H1 (cell line): ENCODE measurements around the gene PPM1D. TPM values are rescaled to one million over a fixed set of nuclear protein-coding genes. Genes with fewer than 3 reads are reported as not detected.

Experiments used
- CTCF ChIA-PET: fragments of 300-600 bp; sonication (Branson Sonifier 250); formaldehyde crosslinking; loops from one replicate; lab custom pipeline; 2021; ENCODE audit not compliant: partially characterized antibody; lab: Charles Lee
- POLR2A ChIA-PET: fragments of 300-600 bp; sonication (Branson Sonifier 250); formaldehyde crosslinking; loops from one replicate; lab custom pipeline; 2021; ENCODE audit warnings: inconsistent platforms; ENCODE audit not compliant: partially characterized antibody; lab: Charles Lee
- DNase-seq, 2 experiments: peaks; one replicate each; pipeline versions ENCODE4 v3.0.0 to v3.0.0-alpha.2; 2010 to 2022; ENCODE audit warnings: low spot score in 2 of 2, low read depth in 1 of 2, mixed read lengths in 1 of 2
- FAIRE-seq: peaks from 2 replicates; lab custom pipeline; 2011; peaks lifted over from hg19 to GRCh38; lab: Jason Lieb, UNC
- H2AFZ ChIP-seq: 2 replicates; pipeline ENCODE4 v1.8.1; 2012; ENCODE audit warnings: low read length, inconsistent platforms
- H2AK5ac ChIP-seq: 2 replicates; pipeline ENCODE4 v1.6.1; 2013; ENCODE audit warnings: low read depth, low read length
- H2BK120ac ChIP-seq: replicated peaks from 2 replicates; pipeline ENCODE3; 2013; ENCODE audit warnings: low read depth, low read length, inconsistent platforms
- H2BK12ac ChIP-seq: 2 replicates; pipeline ENCODE4 v1.6.1; 2013; ENCODE audit warnings: low read depth, low read length
- H2BK15ac ChIP-seq: 2 replicates; pipeline ENCODE4 v1.6.1; 2013; ENCODE audit warnings: low read length
- H2BK20ac ChIP-seq: 2 replicates; pipeline ENCODE4 v1.6.1; 2013; ENCODE audit warnings: low read length
- H2BK5ac ChIP-seq: 2 replicates; pipeline ENCODE4 v1.6.1; 2013; ENCODE audit warnings: low read depth, low read length
- H3K14ac ChIP-seq: 2 replicates; pipeline ENCODE4 v1.6.1; 2013; ENCODE audit warnings: inconsistent platforms; ENCODE audit not compliant: insufficient read length
- H3K18ac ChIP-seq: 2 replicates; pipeline ENCODE4 v1.6.1; 2013; ENCODE audit warnings: low read length; ENCODE audit errors: extremely low read depth
- H3K23ac ChIP-seq: 2 replicates; pipeline ENCODE4 v1.6.1; 2013; ENCODE audit warnings: inconsistent platforms; ENCODE audit not compliant: insufficient read length
- H3K23me2 ChIP-seq: 2 replicates; pipeline ENCODE4 v1.6.1; 2013; ENCODE audit warnings: low read depth, low read length
- H3K27ac ChIP-seq: 2 replicates; pipeline ENCODE4 v1.6.1; 2011; ENCODE audit warnings: low read depth, low read length, inconsistent platforms
- H3K27me3 ChIP-seq, 4 experiments: replicated peaks in 1 of 4; 1 replicate in 1 of 4; 2 replicates in 3 of 4; pipeline versions ENCODE4 v1.6.1 to v1.8.1; 2011 to 2013; ENCODE audit warnings: low read length in 3 of 4, mild to moderate bottlenecking in 3 of 4, inconsistent platforms in 2 of 4, mixed read lengths in 2 of 4, moderate library complexity in 1 of 4; ENCODE audit not compliant: control insufficient read depth in 3 of 4, insufficient read depth in 3 of 4; ENCODE audit errors: extremely low read depth in 1 of 4
- H3K36me3 ChIP-seq, 4 experiments: 2 replicates each; pipeline versions ENCODE4 v1.6.1 to v1.8.1; 2011 to 2013; ENCODE audit warnings: mild to moderate bottlenecking in 4 of 4, low read length in 3 of 4, moderate library complexity in 2 of 4, control low read depth in 1 of 4, inconsistent platforms in 1 of 4; ENCODE audit not compliant: insufficient read depth in 4 of 4, control insufficient read depth in 2 of 4
- H3K4ac ChIP-seq: replicated peaks from 2 replicates; pipeline ENCODE3; 2013; ENCODE audit warnings: low read length, low read depth, mixed read lengths, inconsistent platforms; ENCODE audit not compliant: insufficient read length
- H3K4me1 ChIP-seq, 4 experiments: replicated peaks in 1 of 4; 1 replicate in 1 of 4; 2 replicates in 3 of 4; pipeline versions ENCODE4 v1.6.1 to v1.8.1; 2011 to 2013; ENCODE audit warnings: low read length in 3 of 4, inconsistent platforms in 2 of 4, mixed read lengths in 1 of 4; ENCODE audit not compliant: insufficient read depth in 4 of 4, control insufficient read depth in 3 of 4
- H3K4me2 ChIP-seq, 2 experiments: 2 replicates each; pipeline versions ENCODE4 v1.6.1 to v1.8.1; 2011 to 2013; ENCODE audit warnings: low read depth in 2 of 2, low read length in 2 of 2, control low read depth in 1 of 2, inconsistent platforms in 1 of 2, mild to moderate bottlenecking in 1 of 2; ENCODE audit not compliant: insufficient read depth in 1 of 2
- H3K4me3 ChIP-seq, 4 experiments: fragments of 200-600, 300-600 bp in 1 of 4; sonication (generic), shearing (Covaris generic), sonication (Bioruptor Twin) in 1 of 4; 2 replicates each; pipeline versions ENCODE4 v1.5.1 to v1.8.1; 2011 to 2016; ENCODE audit warnings: low read length in 4 of 4, low read depth in 3 of 4, control low read depth in 2 of 4, inconsistent platforms in 2 of 4, mild to moderate bottlenecking in 2 of 4, mixed read lengths in 1 of 4, moderate library complexity in 1 of 4; ENCODE audit not compliant: insufficient read depth in 2 of 4; ENCODE audit errors: extremely low read depth in 1 of 4
- H3K56ac ChIP-seq: replicated peaks from 2 replicates; pipeline ENCODE3; 2013; ENCODE audit warnings: low read depth, mild to moderate bottlenecking, mixed read lengths, low read length, inconsistent platforms; ENCODE audit not compliant: insufficient read length
- H3K79me1 ChIP-seq: 2 replicates; pipeline ENCODE4 v1.6.1; 2013; ENCODE audit warnings: low read depth, low read length, control low read depth
- H3K79me2 ChIP-seq, 2 experiments: 2 replicates each; pipeline versions ENCODE4 v1.6.1 to v1.8.1; 2012 to 2013; ENCODE audit warnings: low read length in 2 of 2, mild to moderate bottlenecking in 2 of 2, inconsistent platforms in 1 of 2; ENCODE audit not compliant: insufficient read depth in 2 of 2, control insufficient read depth in 1 of 2
- H3K9ac ChIP-seq, 4 experiments: replicated peaks in 1 of 4; 1 replicate in 1 of 4; 2 replicates in 3 of 4; pipeline versions ENCODE4 v1.6.1 to v1.8.1; 2011 to 2013; ENCODE audit warnings: low read depth in 3 of 4, low read length in 3 of 4, control low read depth in 2 of 4, mild to moderate bottlenecking in 2 of 4, moderate library complexity in 2 of 4, inconsistent platforms in 1 of 4; ENCODE audit errors: extremely low read depth in 1 of 4
- H3K9me3 ChIP-seq, 2 experiments: 2 replicates each; pipeline versions ENCODE4 v1.6.1 to v1.8.1; 2012 to 2013; ENCODE audit warnings: mild to moderate bottlenecking in 2 of 2, moderate library complexity in 2 of 2, control low read depth in 1 of 2, inconsistent platforms in 1 of 2, low read depth in 1 of 2, low read length in 1 of 2, mixed read lengths in 1 of 2; ENCODE audit not compliant: insufficient read depth in 2 of 2
- H4K20me1 ChIP-seq, 2 experiments: replicated peaks in 1 of 2; 2 replicates each; pipeline versions ENCODE3 to v1.8.1; 2011 to 2013; ENCODE audit warnings: inconsistent platforms in 2 of 2, low read length in 2 of 2, mild to moderate bottlenecking in 1 of 2; ENCODE audit not compliant: insufficient read depth in 2 of 2, control insufficient read depth in 1 of 2
- H4K5ac ChIP-seq: 2 replicates; pipeline ENCODE4 v1.6.1; 2013; ENCODE audit warnings: low read length, low read depth, mixed read lengths, inconsistent platforms; ENCODE audit not compliant: insufficient read length
- H4K8ac ChIP-seq: 2 replicates; pipeline ENCODE4 v1.8.0; 2013; ENCODE audit warnings: mild to moderate bottlenecking, moderate library complexity, low read length, inconsistent platforms; ENCODE audit not compliant: insufficient read depth; ENCODE audit errors: extremely low read depth
- H4K91ac ChIP-seq: replicated peaks from 2 replicates; pipeline ENCODE3; 2013; ENCODE audit warnings: low read length, mixed read lengths, inconsistent platforms; ENCODE audit not compliant: insufficient read length
- CBX5 ChIP-seq: fragments of 300-800, 300-1000 bp; sonication (generic); IDR thresholded peaks from 2 replicates; pipeline ENCODE4 v1.7.1; 2016; ENCODE audit warnings: antibody characterized with exemption, low read length, low read depth
- CHD1 ChIP-seq: IDR thresholded peaks from 2 replicates; pipeline ENCODE4 v1.6.1; 2012; ENCODE audit warnings: low read depth, low read length, improper control_type of control experiment
- EGR1 ChIP-seq: IDR thresholded peaks from 2 replicates; pipeline ENCODE4 v1.6.1; 2011; ENCODE audit warnings: low read depth, low read length, borderline replicate concordance
- KDM1A ChIP-seq: fragments of 200-600, 300-600 bp; sonication (generic); IDR thresholded peaks from 2 replicates; pipeline ENCODE4 v1.7.1; 2016; ENCODE audit warnings: mild to moderate bottlenecking, low read length, borderline replicate concordance
- KDM4A ChIP-seq: IDR thresholded peaks from one replicate; pipeline ENCODE4 v1.7.1; 2012; ENCODE audit warnings: low read depth, mild to moderate bottlenecking, moderate library complexity, low read length, inconsistent platforms; ENCODE audit not compliant: severe bottlenecking
- MAFK ChIP-seq: IDR thresholded peaks from 2 replicates; pipeline ENCODE4 v1.6.1; 2012; ENCODE audit warnings: low read depth, mild to moderate bottlenecking, improper control_type of control experiment, low read length
- NANOG ChIP-seq: IDR thresholded peaks from 2 replicates; pipeline ENCODE4 v1.6.1; 2011; ENCODE audit warnings: low read length, low read depth, mild to moderate bottlenecking, inconsistent platforms; ENCODE audit not compliant: insufficient read depth, poor library complexity, severe bottlenecking
- POLR2AphosphoS5 ChIP-seq: IDR thresholded peaks from 2 replicates; pipeline ENCODE4 v1.6.1; 2011; ENCODE audit warnings: low read depth, low read length
- SRF ChIP-seq: IDR thresholded peaks from 2 replicates; pipeline ENCODE4 v1.6.1; 2011; ENCODE audit warnings: mild to moderate bottlenecking, low read depth, low read length, moderate library complexity
- TCF12 ChIP-seq: IDR thresholded peaks from 2 replicates; pipeline ENCODE4 v1.6.1; 2011; ENCODE audit warnings: low read depth, mild to moderate bottlenecking, low read length
- ZNF274 ChIP-seq: IDR thresholded peaks from 2 replicates; pipeline ENCODE4 v1.7.0; 2012; ENCODE audit warnings: low read length, borderline replicate concordance; ENCODE audit errors: extremely low read depth
- WGBS, 2 experiments: shearing (Covaris generic) in 1 of 2; methylation state at CpG; one replicate each; pipeline versions ENCODE4 v1.1.6 to v1.1.7; 2013 to 2015; ENCODE audit warnings: low lambda C conversion rate in 2 of 2, mixed read lengths in 2 of 2, inconsistent platforms in 1 of 2, low coverage in 1 of 2, missing lambda C conversion rate in 1 of 2; ENCODE audit not compliant: insufficient replicate concordance in 2 of 2, insufficient coverage in 1 of 2, insufficient read length in 1 of 2; ENCODE audit errors: extremely low coverage in 1 of 2, missing lambda C conversion rate in 1 of 2; 5-methylcytosine and 5-hydroxymethylcytosine counted together
- polyA plus RNA-seq, 7 experiments: library from polyadenylated mRNA; depleted of rRNA in 3 of 7; stranded (reverse) in 5 of 7; unstranded in 2 of 7; fragments of >200 nt in 5 of 7; fragments of 200-250 nt in 2 of 7; gene quantifications; 1 replicate in 5 of 7; 2 replicates in 1 of 7; 4 replicates in 1 of 7; pipeline versions ENCODE4 v1.2.1 to v1.2.3, GENCODE V29; 2011 to 2013; ENCODE audit warnings: missing spikeins in 2 of 7, mixed read lengths in 2 of 7
- total RNA-seq: library from RNA; stranded (reverse); fragmentation: NEBNext Ultra II Directional; extraction: Animal tissue kit (Norgen Biotek cat#: 25700); gene quantifications from 2 replicates; pipeline ENCODE4 v1.2.1, GENCODE V29; 2021
- TF ChIP-seq, protein P1 (sequence below), 3 experiments: IDR thresholded peaks; 1 replicate in 2 of 3; 2 replicates in 1 of 3; pipeline versions ENCODE4 v1.5.1 to v1.6.1; 2011; ENCODE audit warnings: low read length in 3 of 3, mild to moderate bottlenecking in 3 of 3, inconsistent platforms in 2 of 3, low read depth in 1 of 3, moderate library complexity in 1 of 3; ENCODE audit not compliant: insufficient read depth in 1 of 3; ENCODE audit errors: control extremely low read depth in 1 of 3

The PPM1D gene
- total and polyA plus RNA-seq, 2 of the 8 experiments (the other 6 are each of a cell fraction or from before 2014, with no cell fraction given), result 5.0 to 16.7 TPM

DNA sequence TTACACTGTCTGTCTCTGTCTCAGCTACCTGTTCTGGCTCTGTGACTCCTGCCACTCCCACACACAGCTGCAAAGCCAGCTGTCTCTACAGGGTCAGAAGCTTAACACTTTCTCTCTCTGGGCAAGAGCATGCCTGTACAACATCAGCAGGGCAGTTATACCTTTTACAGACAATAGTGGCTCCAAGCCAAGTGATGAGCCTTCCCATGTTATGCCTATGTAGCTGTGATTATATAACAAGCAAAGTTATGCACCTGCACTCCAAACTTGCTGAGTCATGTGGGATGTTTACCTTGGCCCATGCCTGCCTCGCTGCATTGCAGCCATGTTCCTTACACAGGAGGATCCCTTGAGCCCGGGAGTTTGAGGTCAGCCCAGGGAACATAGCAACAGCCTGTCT lies 42.2 kb upstream of the PPM1D start:
- DNase-seq (no peak), FAIRE-seq (no peak)
- Histone ChIP-seq H3K79me1 (no peaks in the 10 kb centered on the region), H2BK15ac (no peak overlapping the region), H3K4ac (no peak overlapping the region), H3K4me2 (no peak overlapping the region), H4K5ac (no peak overlapping the region), H3K56ac (no peak overlapping the region), H2BK120ac (no peak overlapping the region), H3K14ac (no peak overlapping the region), H3K27ac (no peak overlapping the region), H3K4me3 (no peak overlapping the region), H3K23ac (no peak overlapping the region), H3K9me3 (peaks cover 19 to 31% of the 10 kb centered on the region in 2 experiments), H3K36me3 (no peaks in the 10 kb centered on the region; a peak in 1 of 8 replicates), H2AFZ (no peak overlapping the region), H4K8ac (no peak overlapping the region), H3K18ac (no peak overlapping the region), H3K4me1 (no peaks in the 10 kb centered on the region), H2BK5ac (no peak overlapping the region), H2BK20ac (no peak overlapping the region), H3K79me2 (no peaks in the 10 kb centered on the region), H4K91ac (no peak overlapping the region), H4K20me1 (no peaks in the 10 kb centered on the region), H3K27me3 (no peaks in the 10 kb centered on the region), H2AK5ac (no peak overlapping the region), H3K9ac (no peak overlapping the region), H2BK12ac (no peak overlapping the region), H3K23me2 (no peaks in the 10 kb centered on the region)
- POLR2A ChIA-PET, result interaction anchor here (0.8 kb wide), 1 partner anchor 68 kb away, joined by 3 read pairs; no protein-coding TSS in a partner anchor
- 95% methylated on average over 2 of the region's 2 CpGs; no CpG with 5 or more reads in 1 of the 2 experiments for WGBS, 2 experiments
- CTCF ChIA-PET, result interaction anchor here (6.4 kb wide), 1 partner anchor 12 kb away, joined by 48 read pairs; no protein-coding TSS in a partner anchor
- TF ChIP-seq EGR1, result no peak
- no peak for TF ChIP-seq SRF
- TF ChIP-seq ZNF274, result no peak
- TF ChIP-seq, protein P1, sequence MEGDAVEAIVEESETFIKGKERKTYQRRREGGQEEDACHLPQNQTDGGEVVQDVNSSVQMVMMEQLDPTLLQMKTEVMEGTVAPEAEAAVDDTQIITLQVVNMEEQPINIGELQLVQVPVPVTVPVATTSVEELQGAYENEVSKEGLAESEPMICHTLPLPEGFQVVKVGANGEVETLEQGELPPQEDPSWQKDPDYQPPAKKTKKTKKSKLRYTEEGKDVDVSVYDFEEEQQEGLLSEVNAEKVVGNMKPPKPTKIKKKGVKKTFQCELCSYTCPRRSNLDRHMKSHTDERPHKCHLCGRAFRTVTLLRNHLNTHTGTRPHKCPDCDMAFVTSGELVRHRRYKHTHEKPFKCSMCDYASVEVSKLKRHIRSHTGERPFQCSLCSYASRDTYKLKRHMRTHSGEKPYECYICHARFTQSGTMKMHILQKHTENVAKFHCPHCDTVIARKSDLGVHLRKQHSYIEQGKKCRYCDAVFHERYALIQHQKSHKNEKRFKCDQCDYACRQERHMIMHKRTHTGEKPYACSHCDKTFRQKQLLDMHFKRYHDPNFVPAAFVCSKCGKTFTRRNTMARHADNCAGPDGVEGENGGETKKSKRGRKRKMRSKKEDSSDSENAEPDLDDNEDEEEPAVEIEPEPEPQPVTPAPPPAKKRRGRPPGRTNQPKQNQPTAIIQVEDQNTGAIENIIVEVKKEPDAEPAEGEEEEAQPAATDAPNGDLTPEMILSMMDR (IDR thresholded peaks at IDR 0.05; ENCODE audit: control extremely low read depth in 1 of 3, insufficient read depth in 1 of 3, low read depth in 1 of 3, low read length in 3 of 3), result no peak
- no peak for TF ChIP-seq POLR2AphosphoS5
- TF ChIP-seq KDM1A, result no peak
- TF ChIP-seq MAFK, result no peak
- no peak for TF ChIP-seq NANOG
- TF ChIP-seq KDM4A, result no peak
- no peak for TF ChIP-seq CHD1
- TF ChIP-seq CBX5, result no peak
- no peak for TF ChIP-seq TCF12
